ENCODE results near the gene COIL. TPM values are rescaled to one million over a fixed set of nuclear protein-coding genes. Genes with fewer than 3 reads are reported as not detected.

The COIL gene
- total and polyA plus RNA-seq, 2 experiments from 2014 or later = 10.5 to 10.9 TPM

GRCh38 chr17:56890906-56891674, 69.8 kb downstream of the COIL start:
- Histone ChIP-seq H3K4me2 (ENCODE audit: unreplicated experiment) (no peak overlapping the region), H3K9me3 (ENCODE audit: low read depth) (no peaks in the 10 kb centered on the region), H3K4me1 (ENCODE audit: insufficient read depth) (no peaks in the 10 kb centered on the region), H3K27me3 (replicated peaks; ENCODE audit: insufficient read depth) (no peaks in the 10 kb centered on the region), H2AFZ (no peak overlapping the region), H3K79me2 (ENCODE audit: insufficient read depth) (no peaks in the 10 kb centered on the region), H3K27ac (no peak overlapping the region), H4K20me1 (ENCODE audit: insufficient read depth) (no peaks in the 10 kb centered on the region), H3K9me2 (ENCODE audit: insufficient read depth) (no peaks in the 10 kb centered on the region), H3K4me3 (no peak overlapping the region), H3F3A (ENCODE audit: insufficient read depth) (no peaks in the 10 kb centered on the region), H3K9ac (no peak overlapping the region), H3K36me3 (ENCODE audit: low read depth) (peaks cover 49% of the 10 kb centered on the region; the same call in 1 of the 2 replicates)
- WGBS, 2 experiments (ENCODE audit: low coverage in 1 of 2, low lambda C conversion rate in 2 of 2, missing lambda C conversion rate in 2 of 2) = 96 to 97% methylated on average over 4 to 7 of the region's 7 CpGs
- in situ Hi-C loops (cut with MboI) = no loop called here
- TF ChIP-seq EZH2phosphoT487 (IDR thresholded peaks at IDR 0.05; ENCODE audit: insufficient read depth, low read depth) (no peak), EZH2 (IDR thresholded peaks at IDR 0.05; ENCODE audit: insufficient read depth, poor library complexity, severe bottlenecking) (no peak)
- no peak for DNase-seq

DNA sequence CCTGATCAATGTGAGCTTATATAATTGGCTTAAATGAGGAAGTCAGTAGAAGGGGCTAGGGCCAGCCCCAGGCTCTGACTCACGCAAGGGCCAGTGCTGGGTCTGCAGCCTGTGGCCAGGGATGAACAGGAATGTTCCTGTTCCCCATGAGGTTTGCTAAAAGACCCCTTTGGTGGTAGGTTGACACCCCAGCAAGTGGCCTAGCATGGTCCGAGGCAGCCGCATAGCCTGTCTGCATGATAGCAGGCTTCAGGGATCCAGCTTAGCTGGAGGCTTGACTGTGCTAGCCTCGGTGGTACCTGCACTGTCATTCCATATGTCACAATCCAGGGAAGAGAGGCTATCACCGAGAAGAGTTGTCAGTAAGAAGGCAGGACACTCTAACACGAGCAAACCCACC, 70.5 kb downstream of the COIL start:
- Histone ChIP-seq H3K79me2 (ENCODE audit: insufficient read depth) (no peaks in the 10 kb centered on the region), H3K27ac (no peak overlapping the region), H3K36me3 (ENCODE audit: low read depth) (peaks cover 45% of the 10 kb centered on the region; the same call in 1 of the 2 replicates), H4K20me1 (ENCODE audit: insufficient read depth) (no peaks in the 10 kb centered on the region), H3K9ac (no peak overlapping the region), H3K4me3 (no peak overlapping the region), H3K9me2 (ENCODE audit: insufficient read depth) (no peaks in the 10 kb centered on the region), H3K27me3 (replicated peaks; ENCODE audit: insufficient read depth) (no peaks in the 10 kb centered on the region), H3K9me3 (ENCODE audit: low read depth) (no peaks in the 10 kb centered on the region), H3K4me1 (ENCODE audit: insufficient read depth) (no peaks in the 10 kb centered on the region), H3K4me2 (ENCODE audit: unreplicated experiment) (no peak overlapping the region), H2AFZ (no peak overlapping the region), H3F3A (ENCODE audit: insufficient read depth) (no peaks in the 10 kb centered on the region)
- no peak for DNase-seq
- whole genome bisulfite sequencing, 2 experiments (ENCODE audit: low coverage in 1 of 2, low lambda C conversion rate in 2 of 2, missing lambda C conversion rate in 2 of 2) = 97 to 99% methylated on average over 6 of the region's 6 CpGs
- in situ Hi-C loops (cut with MboI) = no loop called here
- TF ChIP-seq EZH2phosphoT487 (IDR thresholded peaks at IDR 0.05; ENCODE audit: insufficient read depth, low read depth) (no peak), EZH2 (IDR thresholded peaks at IDR 0.05; ENCODE audit: insufficient read depth, poor library complexity, severe bottlenecking) (no peak)

MicroRNAs encoded within 50 kb of the gene (microRNA counts, 767-probe panel; counts per million panel counts)
- microRNA hsa-miR-3614-5p = 447 counts per million, percentile 86 among the panel's probes with 10 or more counts

Other genes starting within 250 kb of the COIL start
- 1.3 TPM in 1 of 2 replicates, not detected in the other for gene C17orf67, start 127.1 kb downstream of the COIL start, total RNA-seq (2014; rRNA removed; shearing (Covaris generic))
- 1.2 TPM in 2 replicates for gene C17orf67, start 127.1 kb downstream of the COIL start, polyA plus RNA-seq (2016; fragmentation: Nextera tagmentation; extraction: Ambion mirVana)
- 1.9 and 4.8 TPM in 2 replicates for gene DGKE, start 126.9 kb downstream of the COIL start, total RNA-seq (2014; rRNA removed; shearing (Covaris generic))
- gene DGKE, start 126.9 kb downstream of the COIL start, polyA plus RNA-seq (2016; fragmentation: Nextera tagmentation; extraction: Ambion mirVana) = 2.8 and 3.2 TPM in 2 replicates
- gene TRIM25, start 47.0 kb downstream of the COIL start, total RNA-seq (2014; rRNA removed; shearing (Covaris generic)) = 25.7 and 27.3 TPM in 2 replicates
- gene TRIM25, start 47.0 kb downstream of the COIL start, polyA plus RNA-seq (2016; fragmentation: Nextera tagmentation; extraction: Ambion mirVana) = 22.2 and 22.8 TPM in 2 replicates
- 31.0 and 36.0 TPM in 2 replicates for gene SCPEP1, start 17.1 kb upstream of the COIL start, total RNA-seq (2014; rRNA removed; shearing (Covaris generic))
- gene SCPEP1, start 17.1 kb upstream of the COIL start, polyA plus RNA-seq (2016; fragmentation: Nextera tagmentation; extraction: Ambion mirVana) = 40.7 and 42.0 TPM in 2 replicates
- gene AKAP1, start 124.2 kb upstream of the COIL start, total RNA-seq (2014; rRNA removed; shearing (Covaris generic)) = 9.5 and 10.7 TPM in 2 replicates
- gene AKAP1, start 124.2 kb upstream of the COIL start, polyA plus RNA-seq (2016; fragmentation: Nextera tagmentation; extraction: Ambion mirVana) = 7.3 and 8.6 TPM in 2 replicates

All from GM23248 (cell line).